ENCODE measurements around the gene CCL1. TPM values are rescaled to one million over a fixed set of nuclear protein-coding genes. Genes with fewer than 3 reads are reported as not detected.

CCL1 gene
- total RNA-seq, 1 donor from 2014 or later: not detected

DNA sequence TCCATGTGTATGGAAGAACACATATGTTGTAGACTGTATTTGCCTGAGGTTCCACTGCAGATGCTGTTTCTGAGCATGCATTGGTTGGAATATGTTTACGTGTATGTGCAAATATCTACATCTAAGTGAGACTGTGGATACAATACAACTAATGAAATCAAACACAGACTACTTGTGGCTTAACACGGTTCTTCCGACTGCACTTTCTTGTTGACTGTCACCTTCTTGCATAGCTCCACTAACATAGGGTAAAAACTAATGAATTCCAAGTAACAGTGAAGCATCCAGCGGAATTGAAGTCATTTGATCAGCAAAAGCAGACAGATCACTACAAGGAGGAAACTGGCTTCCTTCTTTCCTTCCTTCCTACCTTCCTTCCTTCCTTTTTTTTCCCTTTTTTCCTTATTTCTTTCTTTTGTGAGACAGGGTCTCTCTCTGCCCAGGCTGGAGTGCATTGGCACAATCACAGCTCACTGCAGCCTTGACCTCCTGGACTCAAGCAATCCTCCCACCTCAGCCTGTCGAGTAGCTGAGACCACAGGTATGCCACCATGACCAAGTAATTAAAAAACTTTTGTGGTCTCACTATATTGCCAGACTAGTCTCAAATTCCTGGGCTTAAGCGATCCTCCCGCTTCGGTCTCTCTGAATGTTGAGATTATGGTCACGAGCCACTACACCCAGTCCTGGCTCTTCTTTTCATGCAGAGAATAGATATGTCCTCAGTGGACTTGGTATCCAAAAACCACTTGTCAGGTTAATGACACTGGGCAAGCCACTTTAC lies 22.0 kb upstream of the CCL1 start:
- Histone ChIP-seq H3K4me1 (ENCODE audit: insufficient read depth, low read length) (no peaks in the 10 kb centered on the region), H3K9ac (ENCODE audit: low read length) (no peak overlapping the region), H3K4me3 (ENCODE audit: insufficient read depth, low read depth, low read length) (no peak overlapping the region), H4K20me1 (ENCODE audit: insufficient read depth, low read length) (no peaks in the 10 kb centered on the region), H2AFZ (ENCODE audit: low read depth, low read length) (no peak overlapping the region), H3K36me3 (ENCODE audit: insufficient read depth, low read length) (no peaks in the 10 kb centered on the region), H3K9me3 (ENCODE audit: insufficient read depth, low read depth, low read length) (no peaks in the 10 kb centered on the region), H3K27ac (ENCODE audit: low read depth, low read length) (no peak overlapping the region), H3K4me2 (ENCODE audit: low read length) (no peak overlapping the region), H3K79me2 (ENCODE audit: insufficient read depth, low read length) (no peaks in the 10 kb centered on the region), H3K27me3 (ENCODE audit: insufficient read depth, low read length) (peaks cover 3% of the 10 kb centered on the region)
- no peak for FAIRE-seq
- H3K27ac Mint-ChIP-seq (ENCODE audit: unreplicated experiment): no peak overlapping the region
- H3K36me3 Mint-ChIP-seq (ENCODE audit: low read depth, unreplicated experiment): no peaks in the 10 kb centered on the region
- no peaks in the 10 kb centered on the region for H3K9me3 Mint-ChIP-seq (ENCODE audit: unreplicated experiment)
- H3K4me3 Mint-ChIP-seq (ENCODE audit: unreplicated experiment): no peak overlapping the region
- DNase-seq (ENCODE audit: low read depth): no peak
- TF ChIP-seq, protein P1, sequence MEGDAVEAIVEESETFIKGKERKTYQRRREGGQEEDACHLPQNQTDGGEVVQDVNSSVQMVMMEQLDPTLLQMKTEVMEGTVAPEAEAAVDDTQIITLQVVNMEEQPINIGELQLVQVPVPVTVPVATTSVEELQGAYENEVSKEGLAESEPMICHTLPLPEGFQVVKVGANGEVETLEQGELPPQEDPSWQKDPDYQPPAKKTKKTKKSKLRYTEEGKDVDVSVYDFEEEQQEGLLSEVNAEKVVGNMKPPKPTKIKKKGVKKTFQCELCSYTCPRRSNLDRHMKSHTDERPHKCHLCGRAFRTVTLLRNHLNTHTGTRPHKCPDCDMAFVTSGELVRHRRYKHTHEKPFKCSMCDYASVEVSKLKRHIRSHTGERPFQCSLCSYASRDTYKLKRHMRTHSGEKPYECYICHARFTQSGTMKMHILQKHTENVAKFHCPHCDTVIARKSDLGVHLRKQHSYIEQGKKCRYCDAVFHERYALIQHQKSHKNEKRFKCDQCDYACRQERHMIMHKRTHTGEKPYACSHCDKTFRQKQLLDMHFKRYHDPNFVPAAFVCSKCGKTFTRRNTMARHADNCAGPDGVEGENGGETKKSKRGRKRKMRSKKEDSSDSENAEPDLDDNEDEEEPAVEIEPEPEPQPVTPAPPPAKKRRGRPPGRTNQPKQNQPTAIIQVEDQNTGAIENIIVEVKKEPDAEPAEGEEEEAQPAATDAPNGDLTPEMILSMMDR (IDR thresholded peaks at IDR 0.05; ENCODE audit: insufficient read depth, low read depth, low read length): no peak
- TF ChIP-seq EZH2 (IDR thresholded peaks at IDR 0.05; ENCODE audit: insufficient read depth, low read length): no peak
- peaks cover 6% of the 10 kb centered on the region for H3K27me3 Mint-ChIP-seq (ENCODE audit: low read depth, unreplicated experiment)
- peaks cover 27% of the 10 kb centered on the region for H3K4me1 Mint-ChIP-seq (ENCODE audit: low read depth, unreplicated experiment)

DNA sequence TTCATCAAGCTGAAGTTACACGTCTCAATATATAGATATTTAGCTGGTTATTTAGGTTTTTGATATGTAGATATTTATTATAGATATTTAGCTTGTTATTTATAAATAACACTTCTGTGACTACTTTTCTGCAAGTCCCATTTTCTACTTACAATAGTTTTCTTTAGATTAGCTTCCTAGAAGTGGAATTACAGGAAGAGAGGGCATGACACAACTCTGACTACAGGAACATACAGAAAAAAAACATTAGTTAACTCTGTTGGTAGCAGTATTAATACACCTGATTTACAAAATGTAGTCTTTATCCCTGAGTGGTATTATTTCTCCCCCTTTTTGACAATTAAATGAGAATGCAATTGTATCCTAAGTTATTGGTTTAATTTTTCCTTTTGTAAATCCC lies 21.2 kb upstream of the CCL1 start:
- Histone ChIP-seq H3K4me1 (ENCODE audit: insufficient read depth, low read length) (no peaks in the 10 kb centered on the region), H3K9ac (ENCODE audit: low read length) (no peak overlapping the region), H3K9me3 (ENCODE audit: insufficient read depth, low read depth, low read length) (no peaks in the 10 kb centered on the region), H3K4me3 (ENCODE audit: insufficient read depth, low read depth, low read length) (no peak overlapping the region), H3K27ac (ENCODE audit: low read depth, low read length) (no peak overlapping the region), H3K27me3 (ENCODE audit: insufficient read depth, low read length) (peaks cover 2% of the 10 kb centered on the region), H2AFZ (ENCODE audit: low read depth, low read length) (no peak overlapping the region), H3K4me2 (ENCODE audit: low read length) (no peak overlapping the region), H3K36me3 (ENCODE audit: insufficient read depth, low read length) (no peaks in the 10 kb centered on the region), H4K20me1 (ENCODE audit: insufficient read depth, low read length) (no peaks in the 10 kb centered on the region), H3K79me2 (ENCODE audit: insufficient read depth, low read length) (no peaks in the 10 kb centered on the region)
- no peak for TF ChIP-seq EZH2 (IDR thresholded peaks at IDR 0.05; ENCODE audit: insufficient read depth, low read length)
- TF ChIP-seq, protein P1 (IDR thresholded peaks at IDR 0.05; ENCODE audit: insufficient read depth, low read depth, low read length): no peak
- DNase-seq (ENCODE audit: low read depth) (no peak), FAIRE-seq (no peak)
- Mint-ChIP-seq H3K27ac (ENCODE audit: unreplicated experiment) (no peak overlapping the region), H3K9me3 (ENCODE audit: unreplicated experiment) (no peaks in the 10 kb centered on the region), H3K4me1 (ENCODE audit: low read depth, unreplicated experiment) (peaks cover 34% of the 10 kb centered on the region), H3K36me3 (ENCODE audit: low read depth, unreplicated experiment) (no peaks in the 10 kb centered on the region), H3K4me3 (ENCODE audit: unreplicated experiment) (no peak overlapping the region), H3K27me3 (ENCODE audit: low read depth, unreplicated experiment) (peaks cover 6% of the 10 kb centered on the region)

DNA sequence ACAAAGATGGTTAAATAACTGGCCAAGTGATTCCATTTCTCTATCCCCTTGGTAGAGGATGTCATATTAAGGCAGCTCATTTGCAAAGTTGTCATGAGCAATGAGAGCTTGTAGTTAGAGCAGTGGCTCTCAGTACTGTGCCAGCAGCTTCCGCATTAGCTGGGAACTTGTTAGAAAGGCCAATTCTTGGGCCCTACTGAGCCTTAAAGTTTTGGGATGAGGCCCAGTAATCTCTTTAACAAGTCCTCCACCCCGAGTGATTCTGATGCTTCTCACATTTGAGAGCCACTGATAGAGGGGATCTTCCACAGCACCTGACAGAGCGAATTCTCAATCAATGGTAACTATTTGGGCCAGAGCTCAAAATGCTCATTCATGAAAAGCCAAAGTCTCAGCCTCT lies 20.2 kb upstream of the CCL1 start:
- Mint-ChIP-seq H3K9me3 (ENCODE audit: unreplicated experiment) (no peaks in the 10 kb centered on the region), H3K27me3 (ENCODE audit: low read depth, unreplicated experiment) (peaks cover 4% of the 10 kb centered on the region), H3K36me3 (ENCODE audit: low read depth, unreplicated experiment) (no peaks in the 10 kb centered on the region), H3K4me1 (ENCODE audit: low read depth, unreplicated experiment) (peaks cover 34% of the 10 kb centered on the region), H3K4me3 (ENCODE audit: unreplicated experiment) (no peak overlapping the region), H3K27ac (ENCODE audit: unreplicated experiment) (no peak overlapping the region)
- H3K27me3 ChIP-seq (ENCODE audit: insufficient read depth, low read length): no peaks in the 10 kb centered on the region
- no peaks in the 10 kb centered on the region for H4K20me1 ChIP-seq (ENCODE audit: insufficient read depth, low read length)
- no peaks in the 10 kb centered on the region for H3K4me1 ChIP-seq (ENCODE audit: insufficient read depth, low read length)
- H3K79me2 ChIP-seq (ENCODE audit: insufficient read depth, low read length): no peaks in the 10 kb centered on the region
- no peak for TF ChIP-seq EZH2 (IDR thresholded peaks at IDR 0.05; ENCODE audit: insufficient read depth, low read length)
- TF ChIP-seq, protein P1 (IDR thresholded peaks at IDR 0.05; ENCODE audit: insufficient read depth, low read depth, low read length): no peak
- DNase-seq (ENCODE audit: low read depth) (no peak), FAIRE-seq (no peak)
- H2AFZ ChIP-seq (ENCODE audit: low read depth, low read length): no peak overlapping the region
- no peak overlapping the region for H3K27ac ChIP-seq (ENCODE audit: low read depth, low read length)
- no peak overlapping the region for H3K4me2 ChIP-seq (ENCODE audit: low read length)
- no peak overlapping the region for H3K9ac ChIP-seq (ENCODE audit: low read length)
- no peaks in the 10 kb centered on the region for H3K9me3 ChIP-seq (ENCODE audit: insufficient read depth, low read depth, low read length)
- no peaks in the 10 kb centered on the region for H3K36me3 ChIP-seq (ENCODE audit: insufficient read depth, low read length)
- H3K4me3 ChIP-seq (ENCODE audit: insufficient read depth, low read depth, low read length): no peak overlapping the region

All from astrocyte (in vitro differentiated cells and primary cell).